HG02763 (cell line): Measurements from ENCODE around the gene TRMT1.

ENCODE experiments used
- ATAC-seq: cut with Tn5 transposase; IDR thresholded peaks from one replicate; pipeline ENCODE4 v1.9.1; 2021; ENCODE audit warnings: mild to moderate bottlenecking, moderate library complexity; ENCODE audit not compliant: unreplicated experiment

TRMT1 gene

GRCh38 chr19:13103581-13104359, 12.8 kb downstream of the TRMT1 start:
- ATAC-seq, result no peak

GRCh38 chr19:13102666-13103580, 13.6 kb downstream of the TRMT1 start, which contains the start of gene LYL1:
Gene LYL1, minus strand, starts transcription at chr19:13102858. Its CDS starts 1,687 bp downstream, at chr19:13101171.
- peak; percentile 36 for ATAC-seq

- no peak for ATAC-seq
Observed at GRCh38 chr19:13102416-13102665, 14.2 kb downstream of the TRMT1 start.

GRCh38 chr19:13101590-13102415, 14.7 kb downstream of the TRMT1 start:
- no peak for ATAC-seq

- no peak for ATAC-seq
Observed at GRCh38 chr19:13100841-13101589, 15.5 kb downstream of the TRMT1 start.

- ATAC-seq, result no peak
Observed at GRCh38 chr19:13100031-13100588, 16.4 kb downstream of the TRMT1 start.

GRCh38 chr19:13099073-13099999, 17.2 kb downstream of the TRMT1 start:
- no peak for ATAC-seq

- no peak for ATAC-seq
Observed at GRCh38 chr19:13098277-13099072, 18.1 kb downstream of the TRMT1 start.

- ATAC-seq, result no peak
Observed at GRCh38 chr19:13097463-13098258, 18.9 kb downstream of the TRMT1 start.

- ATAC-seq, result no peak
Observed at GRCh38 chr19:13097033-13097462, 19.5 kb downstream of the TRMT1 start.

- ATAC-seq, result no peak
Observed at GRCh38 chr19:13095934-13096927, 20.3 kb downstream of the TRMT1 start.

GRCh38 chr19:13095393-13095784, 21.2 kb downstream of the TRMT1 start:
- no peak for ATAC-seq

- ATAC-seq, result no peak
Observed at GRCh38 chr19:13094771-13095392, 21.7 kb downstream of the TRMT1 start.

- no peak for ATAC-seq
Observed at GRCh38 chr19:13094106-13094504, 22.4 kb downstream of the TRMT1 start.

- ATAC-seq, result no peak
Observed at GRCh38 chr19:13093407-13094105, 23.0 kb downstream of the TRMT1 start.
